GM06990 (cell line): ENCODE measurements around the gene KBTBD13.

Experiments
- DNase-seq: peaks from one replicate; pipeline ENCODE4 v3.0.0-alpha.2; 2011; ENCODE audit not compliant: insufficient read length; ENCODE audit errors: extremely low read depth
- H3K27me3 ChIP-seq: replicated peaks from 2 replicates; pipeline ENCODE4 v1.6.0; 2011; ENCODE audit warnings: low read length; ENCODE audit not compliant: control insufficient read depth, insufficient read depth
- H3K36me3 ChIP-seq: 2 replicates; pipeline ENCODE4 v1.5.1; 2011; ENCODE audit warnings: low read length; ENCODE audit not compliant: control insufficient read depth, insufficient read depth
- H3K4me3 ChIP-seq: replicated peaks from 2 replicates; pipeline ENCODE4 v1.5.1; 2011; ENCODE audit warnings: low read depth, mild to moderate bottlenecking, control low read depth, low read length
- TF ChIP-seq, protein P1 (sequence below): IDR thresholded peaks from 2 replicates; pipeline ENCODE4 v1.5.1; 2011; ENCODE audit warnings: low read length, control low read depth, mild to moderate bottlenecking, inconsistent platforms; ENCODE audit not compliant: insufficient read depth, poor library complexity, severe bottlenecking

The KBTBD13 gene

DNA sequence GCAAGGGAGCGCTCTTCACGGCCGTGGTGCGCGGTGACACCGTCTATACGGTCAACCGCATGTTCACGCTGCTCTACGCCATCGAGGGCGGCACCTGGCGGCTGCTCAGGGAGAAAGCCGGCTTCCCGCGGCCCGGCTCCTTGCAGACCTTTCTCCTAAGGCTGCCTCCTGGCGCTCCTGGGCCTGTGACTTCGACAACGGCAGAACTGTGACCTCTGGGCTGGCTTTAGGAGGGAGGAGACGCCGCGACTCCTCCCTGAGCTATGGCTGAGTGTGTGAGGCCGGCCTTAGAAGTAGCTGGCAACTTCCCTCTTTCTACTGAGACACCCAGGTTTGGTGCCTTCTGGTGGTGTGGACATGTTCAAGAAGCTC, 1.4 kb downstream of the KBTBD13 start:
- Histone ChIP-seq H3K36me3 (no peaks in the 10 kb centered on the region), H3K27me3 (no peaks in the 10 kb centered on the region; the same call in 1 of the 2 replicates), H3K4me3 (no peak overlapping the region)
- peak; percentile 47 for DNase-seq
- TF ChIP-seq, protein P1, sequence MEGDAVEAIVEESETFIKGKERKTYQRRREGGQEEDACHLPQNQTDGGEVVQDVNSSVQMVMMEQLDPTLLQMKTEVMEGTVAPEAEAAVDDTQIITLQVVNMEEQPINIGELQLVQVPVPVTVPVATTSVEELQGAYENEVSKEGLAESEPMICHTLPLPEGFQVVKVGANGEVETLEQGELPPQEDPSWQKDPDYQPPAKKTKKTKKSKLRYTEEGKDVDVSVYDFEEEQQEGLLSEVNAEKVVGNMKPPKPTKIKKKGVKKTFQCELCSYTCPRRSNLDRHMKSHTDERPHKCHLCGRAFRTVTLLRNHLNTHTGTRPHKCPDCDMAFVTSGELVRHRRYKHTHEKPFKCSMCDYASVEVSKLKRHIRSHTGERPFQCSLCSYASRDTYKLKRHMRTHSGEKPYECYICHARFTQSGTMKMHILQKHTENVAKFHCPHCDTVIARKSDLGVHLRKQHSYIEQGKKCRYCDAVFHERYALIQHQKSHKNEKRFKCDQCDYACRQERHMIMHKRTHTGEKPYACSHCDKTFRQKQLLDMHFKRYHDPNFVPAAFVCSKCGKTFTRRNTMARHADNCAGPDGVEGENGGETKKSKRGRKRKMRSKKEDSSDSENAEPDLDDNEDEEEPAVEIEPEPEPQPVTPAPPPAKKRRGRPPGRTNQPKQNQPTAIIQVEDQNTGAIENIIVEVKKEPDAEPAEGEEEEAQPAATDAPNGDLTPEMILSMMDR: peak; percentile 25

DNA sequence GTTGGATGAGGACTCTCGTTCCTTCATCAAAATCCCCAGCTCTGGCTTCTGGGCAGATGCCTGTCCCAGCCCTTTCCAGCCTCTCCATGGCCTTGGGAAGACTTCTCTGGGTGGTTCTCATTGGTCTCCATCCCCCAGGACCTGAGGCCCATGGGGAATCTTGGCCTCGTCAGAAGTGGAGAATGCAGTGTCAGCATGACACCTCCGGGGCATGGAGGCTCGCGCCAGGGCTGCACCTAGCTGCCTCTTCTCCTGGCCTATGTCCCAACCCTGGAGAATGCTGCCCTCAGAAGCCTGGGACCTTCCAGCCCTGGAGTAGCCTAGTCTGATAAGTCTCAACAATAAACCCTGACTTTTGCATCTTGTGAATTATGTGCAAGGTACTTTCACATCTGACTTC, 3.0 kb downstream of the KBTBD13 start:
- Histone ChIP-seq H3K4me3 (no peak overlapping the region), H3K36me3 (no peaks in the 10 kb centered on the region), H3K27me3 (no peaks in the 10 kb centered on the region; the same call in 1 of the 2 replicates)
- TF ChIP-seq, protein P1: no peak
- DNase-seq: no peak

DNA sequence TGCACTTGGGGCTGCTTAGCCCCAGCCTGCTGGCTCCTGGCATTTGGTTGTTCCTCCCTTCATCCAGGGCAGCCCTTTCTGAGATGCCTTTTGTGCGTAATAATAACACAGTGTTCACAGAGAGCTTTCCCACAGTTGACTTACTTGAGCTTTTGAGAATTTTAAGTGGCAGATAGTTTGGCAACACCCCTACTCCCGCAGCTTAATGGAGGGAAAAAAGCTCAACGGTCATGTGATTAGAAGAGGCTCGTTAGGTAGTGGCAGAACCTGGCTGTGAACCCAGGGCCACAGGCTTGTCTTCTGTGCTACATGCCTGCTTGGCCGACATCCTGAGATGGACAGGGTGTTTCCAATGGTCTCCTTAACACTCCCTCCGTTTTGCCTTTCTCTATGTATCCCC, 4.7 kb downstream of the KBTBD13 start:
- no peak for DNase-seq

DNA sequence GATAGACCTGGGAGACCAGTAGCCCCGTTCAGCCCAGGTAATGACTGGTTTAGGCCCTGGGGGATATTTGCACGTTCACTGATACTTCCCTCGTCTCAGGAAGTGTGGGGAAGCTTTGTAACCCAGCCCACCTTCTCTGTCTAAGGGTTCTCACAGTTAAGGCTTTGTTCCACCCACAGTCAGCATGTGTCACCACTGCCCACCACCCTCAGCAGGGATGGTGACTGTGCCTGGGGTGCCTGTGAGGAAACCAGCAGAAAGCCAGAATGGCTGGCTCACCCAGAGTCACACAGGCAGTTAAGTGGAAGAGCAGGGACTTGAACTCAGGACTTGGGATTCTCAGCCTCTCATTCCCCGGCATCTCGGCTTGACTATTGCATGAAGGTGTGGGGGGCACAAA, 5.2 kb downstream of the KBTBD13 start:
- DNase-seq: no peak
- Histone ChIP-seq H3K4me3 (no peak overlapping the region), H3K36me3 (no peaks in the 10 kb centered on the region), H3K27me3 (no peaks in the 10 kb centered on the region; the same call in none of the 2 replicates)
- TF ChIP-seq, protein P1: no peak

More for the DNA sequence above, 4.7 kb downstream of the KBTBD13 start:
- Histone ChIP-seq H3K4me3 (no peak overlapping the region), H3K27me3 (no peaks in the 10 kb centered on the region; the same call in none of the 2 replicates), H3K36me3 (no peaks in the 10 kb centered on the region)
- TF ChIP-seq, protein P1: no peak

DNA sequence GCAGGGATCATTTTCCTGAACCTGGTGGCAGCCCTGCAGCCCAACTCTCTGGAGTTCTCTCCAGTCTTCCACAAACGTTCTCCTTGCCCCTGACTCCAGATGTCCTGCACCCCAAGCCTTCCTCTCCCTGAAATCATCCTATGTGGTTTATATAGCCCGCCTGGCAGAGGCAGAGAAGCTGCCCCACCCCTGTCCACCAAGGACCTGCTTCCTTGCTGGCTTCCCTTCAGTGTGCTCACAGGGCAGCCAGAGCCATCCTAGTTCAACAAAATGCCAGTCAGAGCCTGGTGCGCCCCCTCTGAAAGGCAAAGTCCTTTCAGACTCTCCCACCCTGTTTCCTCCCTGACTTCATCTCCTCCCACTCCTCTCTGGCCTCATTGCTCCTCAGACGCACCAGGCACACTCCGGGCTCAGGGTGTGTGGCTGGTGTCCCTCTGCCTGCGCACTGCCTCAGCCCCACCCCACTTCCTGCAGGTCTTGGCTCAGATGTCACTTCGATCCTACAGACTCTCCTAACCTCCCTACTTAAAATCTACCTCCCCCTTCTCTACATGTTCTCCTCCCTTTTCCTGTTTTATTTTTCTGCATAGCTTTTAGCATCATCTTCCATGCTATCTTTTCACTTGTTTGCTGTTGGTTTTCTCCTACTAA, 5.9 kb downstream of the KBTBD13 start:
- no peaks in the 10 kb centered on the region for H3K36me3 ChIP-seq
- H3K27me3 ChIP-seq: no peaks in the 10 kb centered on the region; the same call in none of the 2 replicates
- TF ChIP-seq, protein P1: no peak
- no peak for DNase-seq
- no peak overlapping the region for H3K4me3 ChIP-seq
